ENCODE data around the gene LRRTM4.
"Not testable (repeated sequence)": the region's sequence is repeated elsewhere in the genome, so short reads cannot be mapped to it uniquely, and the experiment has no call there.

LRRTM4 gene

DNA sequence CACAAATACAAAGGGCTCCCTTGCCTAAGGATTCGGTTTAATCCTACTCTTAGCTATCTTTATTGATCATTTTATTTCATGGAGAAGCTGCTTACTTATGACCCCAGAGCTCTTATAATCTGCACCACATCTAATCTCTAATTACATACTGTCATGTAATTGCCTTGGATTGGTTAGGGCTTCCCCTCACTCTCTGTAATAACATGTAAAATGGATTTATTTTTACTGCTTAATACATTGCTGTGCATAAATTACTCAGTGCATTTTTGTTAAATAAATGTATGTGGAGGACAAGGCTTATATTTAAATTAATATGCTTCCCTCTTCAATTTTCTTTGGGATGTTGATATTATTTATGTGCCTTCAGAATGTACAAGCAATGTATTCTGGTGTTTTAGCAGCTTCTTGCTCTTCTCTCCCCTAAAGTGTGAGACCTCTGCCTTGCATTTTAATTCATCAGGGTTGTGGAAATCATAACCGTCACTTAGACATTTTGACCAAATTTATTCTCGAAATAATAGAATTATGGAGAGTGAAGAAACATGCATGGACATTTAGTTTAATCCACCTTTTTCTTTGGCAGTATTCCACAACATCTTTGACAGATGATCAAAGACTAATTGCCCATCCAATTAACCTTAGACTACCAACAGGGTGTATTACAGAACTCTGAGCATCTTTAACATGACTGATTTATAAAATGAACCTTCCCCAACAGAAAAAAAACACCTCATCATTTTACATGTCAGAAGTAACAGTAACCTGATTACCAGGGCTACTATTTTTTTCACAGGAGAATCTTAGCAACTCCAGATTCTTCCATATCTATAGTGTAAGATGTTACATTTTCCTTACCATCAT is 692.6 kb downstream of the LRRTM4 start:
- DNase-seq: no peak

DNA sequence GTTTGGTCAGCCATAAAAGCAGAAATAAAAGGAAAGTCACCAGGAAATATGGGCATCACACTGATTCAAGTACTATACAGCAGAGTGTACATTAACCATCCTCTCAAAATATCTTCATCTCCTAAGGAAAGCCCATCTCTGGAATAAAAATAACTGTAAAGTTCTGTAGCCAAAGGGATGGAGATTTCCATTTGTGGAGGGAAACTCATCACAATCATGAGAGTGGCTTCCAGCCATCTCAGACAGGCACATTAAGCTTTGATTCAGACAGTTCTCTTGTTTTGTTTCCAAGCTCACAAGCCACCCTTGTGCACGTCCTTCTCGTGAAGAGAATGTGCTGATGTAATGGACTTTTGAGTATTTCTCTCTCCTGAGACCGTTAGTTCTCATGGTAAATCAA is 695.5 kb downstream of the LRRTM4 start:
- no peak for DNase-seq

DNA sequence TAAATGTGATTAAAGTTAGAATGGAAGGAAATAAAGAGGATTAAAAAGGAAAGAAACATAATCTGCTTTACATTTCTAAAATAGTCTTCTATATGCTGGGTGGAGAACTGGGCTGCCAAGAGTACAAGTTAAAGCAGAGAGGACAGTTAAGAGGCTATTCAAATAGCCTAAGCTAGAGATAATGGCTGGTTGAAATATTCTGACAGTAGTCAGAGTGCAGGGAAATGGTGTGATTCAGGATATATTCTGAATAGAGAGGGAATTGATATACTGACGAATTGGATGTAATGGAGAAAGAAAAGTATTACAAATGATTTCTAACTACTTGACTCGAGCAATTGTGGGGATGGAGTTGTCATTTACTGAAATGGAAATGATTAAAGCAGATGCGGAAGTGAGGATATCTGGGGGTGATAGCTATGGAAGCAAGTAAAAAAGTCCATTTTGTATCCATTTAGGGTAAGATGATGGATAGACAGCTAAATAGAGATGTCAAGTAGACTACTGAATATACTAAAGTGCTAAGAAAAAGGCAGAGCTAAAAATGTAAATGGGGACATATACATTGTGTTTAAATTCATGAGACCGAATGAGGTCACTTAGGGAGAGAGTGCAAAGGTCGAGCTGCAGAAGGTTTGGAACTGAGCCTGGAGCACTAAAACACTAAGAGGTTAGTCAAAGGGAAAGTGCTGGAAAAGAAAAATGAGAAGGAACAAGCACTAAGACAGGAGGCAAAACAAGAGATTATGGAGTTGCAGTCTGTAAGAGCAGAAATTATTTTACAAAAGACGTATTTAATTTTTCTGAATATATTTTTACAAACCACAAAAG is 696.8 kb downstream of the LRRTM4 start:
- DNase-seq: no peak

- no peak for DNase-seq
Measured at GRCh38 chr2:76821731-76822130, 700.4 kb downstream of the LRRTM4 start.

- DNase-seq: no peak
Measured at GRCh38 chr2:76813084-76813483, 709.1 kb downstream of the LRRTM4 start.

GRCh38 chr2:76812156-76812555 is 710.0 kb downstream of the LRRTM4 start:
- no peak for DNase-seq

- DNase-seq: no peak
Measured at GRCh38 chr2:76809136-76809535, 713.0 kb downstream of the LRRTM4 start.

DNA sequence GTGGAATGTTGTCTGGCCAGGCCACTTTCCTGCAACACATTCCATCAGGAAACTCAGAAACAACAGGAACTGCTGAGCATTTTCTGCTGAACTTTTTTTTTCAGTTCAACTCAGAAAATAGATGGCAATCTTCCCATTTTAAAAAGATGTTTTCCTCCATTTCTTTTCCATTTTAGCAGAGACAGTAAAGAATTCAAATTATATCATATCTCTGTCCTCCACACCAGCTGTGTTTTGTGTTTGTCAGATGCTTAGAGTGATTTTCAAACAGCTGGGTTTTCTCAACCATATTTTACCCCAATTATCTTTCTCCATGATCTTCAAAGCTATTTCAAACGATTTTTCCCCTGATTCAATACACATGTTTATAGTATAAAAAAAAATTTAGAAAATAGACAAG is 713.4 kb downstream of the LRRTM4 start:
- DNase-seq: no peak

- no peak for DNase-seq
Measured at GRCh38 chr2:76793647-76794334, 728.4 kb downstream of the LRRTM4 start.

DNA sequence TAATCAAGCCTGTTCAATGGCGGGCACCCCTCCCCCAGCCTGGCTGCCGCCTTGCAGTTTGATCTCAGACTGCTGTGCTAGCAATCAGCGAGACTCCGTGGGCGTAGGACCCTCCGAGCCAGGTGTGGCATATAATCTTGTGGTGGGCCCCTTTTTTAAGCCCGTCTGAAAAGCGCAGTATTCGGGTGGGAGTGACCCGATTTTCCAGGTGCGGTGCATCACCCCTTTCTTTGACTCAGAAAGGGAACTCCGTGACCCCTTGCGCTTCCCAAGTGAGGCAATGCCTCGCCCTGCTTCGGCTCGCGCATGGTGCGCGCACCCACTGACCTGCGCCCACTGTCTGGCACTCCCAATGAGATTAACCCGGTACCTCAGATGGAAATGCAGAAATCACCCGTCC is 740.9 kb downstream of the LRRTM4 start:
- not testable (repeated sequence) for DNase-seq

- no peak for DNase-seq
Measured at GRCh38 chr2:76763276-76763675, 758.9 kb downstream of the LRRTM4 start.

DNA sequence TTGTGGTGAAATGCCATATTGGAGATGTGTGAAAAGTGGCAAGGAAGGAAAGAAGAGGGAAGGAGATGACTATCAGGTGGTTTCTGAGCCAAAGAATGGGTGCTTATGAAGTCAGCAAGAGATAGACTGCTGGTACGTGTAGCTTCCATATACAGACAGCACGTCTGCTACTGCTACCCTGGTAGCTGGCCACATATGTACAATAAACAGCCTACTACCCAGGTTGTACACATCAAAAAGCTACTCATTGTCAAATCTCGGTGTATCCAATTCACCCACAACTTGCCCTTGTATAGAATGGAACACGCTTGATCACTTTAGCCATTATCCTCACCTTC is 761.8 kb downstream of the LRRTM4 start:
- DNase-seq: no peak

DNA sequence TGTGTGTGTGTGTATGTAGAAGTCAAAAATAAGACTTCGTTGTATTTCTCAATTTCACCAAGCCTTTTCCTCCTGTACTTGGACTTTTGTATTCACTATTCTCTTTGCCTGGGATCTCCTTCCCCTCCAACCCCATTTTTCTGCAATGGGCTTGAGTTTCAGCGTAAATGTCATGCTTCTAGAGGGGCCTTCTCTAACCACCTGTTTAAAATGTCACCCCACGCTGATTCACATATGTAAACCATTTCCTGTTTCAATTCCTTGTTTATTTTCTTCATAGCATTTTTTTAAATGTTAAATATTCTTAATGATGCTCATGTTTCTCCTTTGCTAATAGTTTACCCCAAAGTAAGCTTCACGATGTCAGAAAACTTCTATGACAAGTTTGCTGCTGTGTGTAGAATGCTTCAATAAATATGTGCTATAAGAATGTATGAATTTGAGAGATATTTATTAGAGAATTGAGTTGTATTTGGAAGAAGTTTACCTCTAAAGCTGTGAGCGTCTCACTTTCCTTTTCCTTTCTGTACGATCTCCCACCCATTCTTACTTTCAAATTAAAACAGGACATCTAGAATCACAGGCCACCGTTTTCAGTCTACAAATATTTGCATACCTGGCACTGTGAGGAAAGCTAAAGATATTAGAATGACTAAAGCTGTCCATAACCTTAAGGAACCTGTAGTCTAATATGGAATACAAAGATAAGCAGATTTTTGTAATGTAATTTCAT is 762.4 kb downstream of the LRRTM4 start:
- DNase-seq: no peak

- DNase-seq: no peak
Measured at GRCh38 chr2:76752506-76752905, 769.7 kb downstream of the LRRTM4 start.

- no peak for DNase-seq
Measured at GRCh38 chr2:76749858-76750257, 772.3 kb downstream of the LRRTM4 start.

GRCh38 chr2:76748581-76749296 is 773.4 kb downstream of the LRRTM4 start:
- no peak for DNase-seq

- DNase-seq: no peak
Measured at GRCh38 chr2:76745605-76746004, 776.6 kb downstream of the LRRTM4 start.

DNA sequence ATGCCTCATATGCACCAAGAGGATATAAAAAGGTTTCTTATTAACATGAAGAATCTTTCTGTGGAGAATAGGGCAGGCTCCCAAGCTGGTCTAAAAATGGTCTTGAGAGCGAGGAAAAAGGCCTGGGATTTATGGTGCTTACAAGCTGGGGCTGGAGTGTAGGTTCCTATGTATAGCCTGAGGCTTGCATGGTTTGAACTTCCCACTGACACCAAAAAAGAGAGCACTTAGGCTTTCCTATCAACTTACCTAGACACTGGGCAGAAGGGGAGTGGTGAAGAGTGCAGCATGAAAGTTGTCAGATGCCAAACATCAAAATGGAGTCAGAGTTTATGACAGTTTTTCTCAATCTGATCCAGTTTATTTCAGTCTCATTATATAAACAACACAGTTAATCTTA is 784.6 kb downstream of the LRRTM4 start:
- DNase-seq: no peak

GRCh38 chr2:76733736-76734135 is 788.4 kb downstream of the LRRTM4 start:
- no peak for DNase-seq

- no peak for DNase-seq
Measured at GRCh38 chr2:76731157-76731556, 791.0 kb downstream of the LRRTM4 start.

DNA sequence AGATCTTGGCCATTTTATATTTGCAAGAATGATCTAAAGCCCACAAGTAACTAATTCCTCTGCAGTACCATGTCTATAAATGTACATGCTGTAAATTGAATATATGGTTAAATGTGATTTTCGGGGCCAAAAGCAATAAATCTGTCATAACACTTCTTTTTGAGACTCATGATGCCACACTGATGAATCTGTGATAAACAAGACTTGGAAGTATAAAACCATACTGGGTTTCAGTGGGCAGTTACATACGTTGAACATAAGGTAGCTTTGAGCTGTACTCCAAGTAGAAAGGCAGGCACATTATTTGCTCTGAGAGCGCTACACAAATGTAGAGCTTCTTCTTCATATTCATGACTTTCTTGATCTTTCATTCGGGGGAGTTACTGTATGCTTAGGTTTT is 792.2 kb downstream of the LRRTM4 start:
- no peak for DNase-seq

DNA sequence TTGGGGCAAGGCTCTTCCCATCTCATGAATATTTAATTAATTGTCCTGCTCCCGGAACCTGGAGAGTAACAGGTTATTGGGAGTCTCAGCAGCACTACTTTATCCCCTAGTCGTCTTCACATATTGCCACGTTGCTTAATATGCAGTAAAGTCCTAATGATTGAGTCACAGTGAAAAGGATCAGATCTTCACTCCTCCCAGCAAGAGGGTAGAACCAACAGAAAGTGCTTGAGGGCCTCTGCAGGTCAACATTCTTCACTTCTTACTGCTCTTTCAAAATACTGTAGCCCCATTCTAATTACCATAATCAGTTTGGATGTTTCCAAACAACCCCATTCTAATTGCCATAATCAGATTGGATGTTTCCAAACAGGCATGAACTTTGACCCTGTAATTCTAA is 801.0 kb downstream of the LRRTM4 start:
- DNase-seq: no peak
